HG02852 (cell line): ENCODE measurements around the gene RNPEP.
"Not testable (repeated sequence)": the region's sequence is repeated elsewhere in the genome, so short reads cannot be mapped to it uniquely, and the experiment has no call there.

ENCODE experiments used
- ATAC-seq: cut with Tn5 transposase; IDR thresholded peaks from one replicate; pipeline ENCODE4 v1.9.1; 2021; ENCODE audit warnings: mild to moderate bottlenecking, moderate library complexity; ENCODE audit not compliant: unreplicated experiment

RNPEP gene

GRCh38 chr1:201955729-201956143, 26.7 kb upstream of the RNPEP start:
- ATAC-seq, result peak; percentile 34

- ATAC-seq, result no peak
Measured at GRCh38 chr1:201958348-201958747, 24.1 kb upstream of the RNPEP start.

DNA sequence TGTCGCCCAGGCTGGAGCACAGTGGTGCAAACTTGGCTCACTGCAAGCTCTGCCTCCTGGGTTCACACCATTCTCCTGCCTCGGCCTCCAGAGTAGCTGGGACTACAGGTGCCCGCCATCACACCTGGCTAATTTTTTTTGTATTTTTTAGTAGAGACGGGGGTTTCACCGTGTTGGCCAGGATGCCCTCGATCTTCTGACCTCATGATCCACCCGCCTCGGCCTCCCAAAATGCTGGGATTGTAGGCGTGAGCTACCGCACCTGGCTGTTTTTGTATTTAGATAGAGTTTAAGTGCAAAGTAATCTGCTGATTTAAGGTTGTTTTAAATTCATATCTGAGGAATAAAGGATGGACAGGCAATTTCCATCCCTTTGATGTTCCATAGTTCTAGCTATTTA, 20.1 kb upstream of the RNPEP start:
- not testable (repeated sequence) for ATAC-seq

- ATAC-seq, result no peak
Measured at GRCh38 chr1:201964261-201964660, 18.2 kb upstream of the RNPEP start.

DNA sequence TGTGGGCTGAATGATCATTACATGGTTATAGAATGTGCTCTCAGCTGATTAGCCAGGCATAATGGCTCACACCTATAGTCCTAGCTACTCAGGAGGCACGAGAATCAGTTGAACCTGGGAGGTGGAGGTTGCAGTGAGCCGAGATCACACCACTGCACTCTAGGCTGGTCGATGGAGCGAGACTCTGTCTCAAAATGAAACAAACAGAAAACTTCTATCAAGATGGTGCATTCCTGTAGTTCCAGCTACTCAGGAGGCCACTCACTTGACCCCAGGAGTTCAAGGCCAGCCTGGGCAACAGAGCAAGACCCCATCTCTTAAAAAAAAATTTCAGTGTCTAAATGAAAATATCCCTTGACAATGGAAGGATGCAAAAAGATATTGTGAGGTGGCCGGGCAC, 16.3 kb upstream of the RNPEP start:
- no peak for ATAC-seq

- ATAC-seq, result no peak
Measured at GRCh38 chr1:201968202-201968925, 14.1 kb upstream of the RNPEP start.

GRCh38 chr1:201970334-201971159, 11.9 kb upstream of the RNPEP start:
- ATAC-seq, result no peak

- peak; percentile 25 for ATAC-seq
Measured at GRCh38 chr1:201982082-201982622, 296 bp upstream of the RNPEP start.

DNA sequence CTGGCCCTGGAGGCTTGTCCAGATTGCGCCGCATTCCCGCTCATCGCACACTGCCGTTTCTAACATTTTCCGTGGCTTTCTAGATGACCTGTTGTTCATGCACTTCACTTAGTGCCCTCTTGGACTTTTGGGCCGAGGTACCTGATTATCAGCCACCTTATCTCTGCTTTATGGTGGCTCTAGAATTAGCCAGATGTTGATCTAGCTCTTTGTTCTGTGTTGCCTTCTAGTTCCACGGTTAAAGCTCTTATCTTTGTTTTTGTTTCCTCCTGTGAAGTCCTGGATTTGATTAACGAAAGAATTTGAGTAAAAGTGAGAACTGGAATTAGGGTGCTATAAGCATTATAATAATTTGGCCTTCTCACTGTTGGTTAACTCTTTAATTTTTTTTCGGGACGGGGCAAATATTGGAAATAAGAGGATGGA, 945 bp downstream of the RNPEP start:
- ATAC-seq, result no peak

DNA sequence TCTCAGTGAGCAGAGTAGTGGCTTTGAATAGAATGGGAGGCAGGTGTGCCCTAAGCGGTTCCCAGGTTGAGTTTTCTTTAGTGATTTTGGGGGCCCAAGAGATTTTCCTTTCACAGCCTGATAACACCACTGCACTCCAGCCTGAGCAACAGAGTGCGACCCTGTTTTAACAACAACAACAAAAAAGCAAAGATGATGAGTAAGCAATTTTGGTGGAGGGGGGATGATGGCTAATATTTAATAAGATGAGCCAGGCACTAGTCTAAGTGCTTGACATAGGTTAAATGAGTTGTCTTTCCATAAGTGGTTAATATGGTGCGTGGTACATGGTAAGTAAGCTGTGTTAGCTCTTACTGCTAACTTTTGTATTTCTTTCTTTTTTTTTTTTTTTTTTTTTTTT, 2.0 kb downstream of the RNPEP start:
- ATAC-seq, result no peak

- ATAC-seq, result no peak
Measured at GRCh38 chr1:201985355-201985754, 2.9 kb downstream of the RNPEP start.

DNA sequence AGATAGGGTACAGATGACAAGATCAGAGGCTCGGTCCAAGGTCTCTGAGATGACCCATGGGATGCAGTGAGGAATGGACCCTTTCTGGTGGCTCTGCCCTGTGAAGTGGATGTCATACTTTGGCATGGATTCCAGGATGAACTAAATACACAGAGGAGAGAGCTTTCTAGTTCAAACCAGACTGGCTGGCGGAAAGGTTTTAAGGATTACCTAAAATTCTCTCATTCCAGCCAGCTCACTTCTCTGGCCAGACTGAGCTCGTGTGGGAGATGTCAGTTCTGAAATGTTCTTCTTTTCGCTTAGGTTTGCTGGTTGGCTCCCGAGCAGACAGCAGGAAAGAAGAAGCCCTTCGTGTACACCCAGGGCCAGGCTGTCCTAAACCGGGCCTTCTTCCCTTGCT, 6.2 kb downstream of the RNPEP start:
- ATAC-seq, result no peak

GRCh38 chr1:201989354-201990128, 7.1 kb downstream of the RNPEP start:
- ATAC-seq, result no peak

DNA sequence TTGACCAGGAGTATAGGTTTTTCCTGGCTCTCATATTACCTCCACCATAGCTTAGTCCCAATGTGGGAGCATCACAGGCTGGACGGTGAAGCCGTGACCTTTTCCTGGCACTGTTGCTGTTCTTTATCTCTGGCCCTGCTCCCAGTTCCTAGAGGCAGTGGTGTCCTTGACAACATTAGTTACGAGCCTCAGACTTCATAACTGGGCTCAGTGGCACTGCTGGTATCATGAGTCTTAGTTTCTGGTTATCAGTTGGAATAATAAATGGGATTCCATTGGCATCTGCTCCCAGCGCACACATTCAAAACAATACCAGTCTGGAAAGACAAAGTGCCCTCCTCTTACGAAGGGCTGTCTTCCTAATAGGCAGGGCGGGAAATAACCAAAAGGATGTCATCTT, 8.0 kb downstream of the RNPEP start:
- no peak for ATAC-seq

DNA sequence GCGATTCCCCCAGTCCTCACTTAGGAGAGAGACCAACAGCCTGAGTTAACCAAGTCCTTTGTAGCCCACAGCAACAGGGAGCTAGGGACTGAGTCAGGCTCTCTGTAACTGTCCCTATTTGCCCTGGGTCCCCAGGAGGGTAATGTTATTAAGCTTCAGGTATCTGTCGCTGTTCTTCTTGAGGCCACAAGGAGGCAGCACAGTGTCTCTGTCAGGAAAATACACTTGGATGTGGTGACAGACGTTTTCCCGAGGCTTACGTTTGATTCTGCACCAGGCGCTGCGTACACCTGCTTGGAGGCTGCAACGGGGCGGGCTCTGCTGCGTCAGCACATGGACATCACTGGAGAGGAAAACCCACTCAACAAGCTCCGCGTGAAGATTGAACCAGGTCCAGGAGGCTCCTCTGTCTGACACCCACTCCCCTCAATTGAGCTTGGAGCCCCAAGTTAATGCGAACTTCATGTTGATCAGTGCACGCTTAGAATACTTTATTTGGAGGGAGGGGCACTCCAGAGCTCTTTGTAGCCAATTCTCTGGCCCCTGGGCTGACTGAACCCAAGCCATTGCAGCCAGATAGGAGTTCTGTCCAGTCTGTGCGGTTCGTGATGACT, 17.3 kb downstream of the RNPEP start:
- no peak for ATAC-seq

- no peak for ATAC-seq
Measured at GRCh38 chr1:202002507-202002906, 20.1 kb downstream of the RNPEP start.

DNA sequence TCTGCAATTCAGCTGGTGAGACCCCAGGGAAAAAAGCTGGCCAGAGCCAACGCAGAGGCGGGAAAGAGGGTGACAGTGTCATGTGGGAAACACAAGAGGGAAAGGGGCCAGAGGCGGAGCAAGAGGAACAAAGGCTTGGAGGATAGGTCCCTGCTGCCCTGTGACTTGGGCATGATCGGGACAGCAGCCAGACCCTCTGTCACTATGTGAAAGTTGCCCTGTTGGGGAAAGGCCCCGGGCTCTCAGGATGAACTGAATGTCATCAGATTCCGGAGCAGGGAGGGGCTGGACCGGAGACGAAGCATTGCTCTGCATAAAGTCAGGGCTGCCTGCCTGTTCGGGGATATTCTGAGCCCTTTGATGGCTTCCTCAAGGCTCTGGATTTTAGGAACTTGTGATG, 22.3 kb downstream of the RNPEP start:
- ATAC-seq, result no peak

DNA sequence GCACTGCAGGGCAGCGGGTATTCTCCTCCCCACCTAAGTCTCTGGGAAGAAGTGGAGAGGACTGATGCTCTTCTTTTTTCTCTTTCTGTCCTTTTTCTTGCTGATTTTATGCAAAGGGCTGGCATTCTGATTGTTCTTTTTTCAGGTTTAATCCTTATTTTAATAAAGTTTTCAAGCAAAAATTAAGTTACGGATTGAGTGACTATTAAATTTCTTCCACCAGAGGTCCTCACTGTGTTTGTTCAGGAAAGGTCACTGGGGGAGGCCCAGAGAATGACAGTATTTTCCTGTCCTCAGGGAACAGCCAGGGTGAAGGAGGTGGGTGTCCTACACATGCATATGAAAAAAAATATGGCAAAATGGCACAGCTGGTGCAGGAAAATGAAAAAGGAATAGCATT, 23.5 kb downstream of the RNPEP start:
- no peak for ATAC-seq

DNA sequence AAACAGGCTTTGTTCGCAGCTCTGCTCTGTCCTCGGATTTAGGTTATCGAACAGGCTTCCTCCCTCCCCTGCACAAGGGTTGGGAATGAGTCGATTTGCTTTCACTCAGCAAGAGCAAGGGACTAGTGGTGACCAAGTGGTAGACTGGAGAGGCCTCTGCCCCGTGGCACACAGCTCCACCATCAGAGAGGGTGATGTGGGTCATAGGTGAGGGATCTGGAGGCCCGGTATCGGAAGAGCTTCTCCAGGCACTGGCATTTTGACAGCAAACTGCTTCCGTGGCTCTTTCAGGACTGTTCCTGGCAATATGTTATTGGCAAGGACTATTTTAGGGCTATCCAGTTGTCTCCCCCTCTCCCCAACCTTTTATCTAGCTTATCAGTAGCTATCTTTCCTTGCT, 24.9 kb downstream of the RNPEP start:
- ATAC-seq, result no peak

DNA sequence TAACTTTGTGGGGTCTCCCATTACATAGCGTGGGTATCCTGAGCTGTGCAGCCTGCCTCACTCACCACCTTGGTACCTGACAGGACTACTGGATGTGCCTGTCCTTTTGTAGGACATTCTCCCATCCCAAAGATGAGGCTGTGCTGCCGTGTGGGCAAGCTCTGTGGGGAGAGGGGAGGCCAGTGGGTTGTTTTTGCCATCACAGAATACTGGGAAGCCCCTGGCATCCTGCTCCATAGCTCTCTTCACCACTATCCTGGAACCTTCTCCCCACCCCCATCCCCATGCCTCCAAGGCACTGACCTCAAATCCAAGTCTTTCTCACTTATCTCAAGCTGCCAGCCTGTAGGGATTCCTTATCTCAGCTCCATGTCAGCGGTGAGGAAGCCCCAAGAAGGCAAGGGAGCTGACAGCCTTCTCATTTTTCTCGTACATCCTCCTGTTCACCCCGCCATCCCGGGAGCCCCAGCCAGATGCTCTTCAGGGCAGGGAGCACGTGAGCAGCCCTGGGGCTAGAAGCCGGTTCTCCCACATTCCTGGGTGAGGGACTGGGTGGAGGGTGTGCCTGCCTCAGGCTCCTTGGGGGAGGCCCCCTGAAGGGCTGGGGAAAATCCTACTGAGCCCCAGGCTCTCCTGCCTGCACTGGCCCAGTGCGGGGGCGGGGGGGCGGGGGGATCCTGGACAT, 25.5 kb downstream of the RNPEP start:
- ATAC-seq, result no peak
